SIG-M5 treated with dmso at 0.1 percent for 504 hours (cell line): Measurements from ENCODE around the gene KRTCAP2.
"Not testable (repeated sequence)": the region's sequence is repeated elsewhere in the genome, so short reads cannot be mapped to it uniquely, and the experiment has no call there.

ENCODE experiments used
- DNase-seq: peaks from one replicate; lab custom pipeline; 2025; ENCODE audit not compliant: unreplicated experiment; lab: John Stamatoyannopoulos, UW

Gene KRTCAP2

DNA sequence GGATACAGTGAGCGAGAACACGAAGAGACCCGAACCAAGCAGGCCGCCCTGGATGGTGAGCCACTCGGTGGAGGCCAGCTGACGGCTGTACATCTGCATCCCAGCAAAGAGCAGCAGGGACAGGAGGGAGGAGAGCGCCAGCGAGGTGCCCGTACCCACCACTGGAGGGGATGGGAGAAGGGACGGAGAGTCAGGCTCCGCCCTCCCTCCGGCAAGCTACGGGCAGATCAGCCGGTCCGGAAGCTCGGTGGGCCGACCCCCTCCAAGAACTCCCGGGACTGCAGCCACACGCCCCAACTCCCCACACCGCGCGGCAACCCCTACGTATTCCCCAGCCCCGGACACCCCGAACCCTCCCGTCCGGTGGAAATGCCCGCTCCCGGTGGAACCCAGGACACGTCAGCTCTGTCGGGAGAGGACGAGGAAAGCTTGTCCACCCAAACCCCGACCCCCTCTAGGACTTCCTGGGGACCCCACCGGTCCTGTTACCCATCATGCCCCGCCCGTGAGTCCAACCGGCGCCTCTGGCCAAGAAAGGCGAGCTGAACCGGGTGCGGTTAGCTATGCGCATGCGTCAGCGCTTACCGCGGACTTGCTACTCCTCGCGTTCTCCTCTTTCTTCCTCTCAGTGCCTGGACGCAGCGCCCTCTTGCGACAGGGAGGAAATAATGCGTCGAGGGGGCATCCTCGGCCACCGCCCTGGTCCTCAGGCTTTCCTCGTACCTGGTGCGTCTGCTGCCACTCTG, at the start of gene KRTCAP2:
TSS of gene KRTCAP2 (minus strand) at position 573 of the 746 bp plus-strand sequence. CDS start at position 493, 80 bp downstream.
- DNase-seq: peak; percentile 98

DNA sequence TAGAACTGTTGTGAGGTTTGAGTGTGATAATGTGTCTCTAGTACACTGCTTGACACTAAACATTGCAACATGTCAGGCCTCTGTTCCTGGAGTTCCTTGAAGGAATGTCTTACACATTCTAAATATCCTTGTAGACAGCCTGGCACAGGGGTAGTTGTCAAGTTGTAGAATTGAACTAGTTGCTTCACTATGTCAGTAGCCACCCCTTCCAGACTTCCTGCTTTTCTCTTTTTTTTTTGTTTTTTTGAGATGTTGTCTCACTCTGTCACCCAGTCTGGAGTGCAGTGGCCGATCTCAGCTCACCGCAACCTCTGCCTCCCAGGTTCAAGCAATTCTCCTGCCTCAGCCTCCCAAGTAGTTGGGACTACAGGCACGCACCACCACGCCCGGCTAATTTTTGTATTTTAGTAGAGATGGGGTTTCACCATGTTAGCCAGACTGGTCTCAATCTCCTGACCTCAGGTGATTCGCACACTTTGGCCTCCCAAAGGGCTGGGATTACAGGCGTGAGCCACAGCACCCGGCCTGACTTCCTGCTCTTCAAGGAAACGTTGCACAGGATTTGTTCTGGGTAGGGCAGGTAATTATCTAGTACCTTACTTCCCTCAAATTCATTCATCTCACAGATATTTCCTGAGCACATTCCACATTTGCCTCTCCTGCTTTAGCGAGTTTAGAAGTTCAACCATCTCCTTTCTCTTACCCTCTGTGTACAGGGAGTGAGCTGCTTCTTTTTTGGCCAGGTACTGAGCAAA, 47.3 kb upstream of the KRTCAP2 start:
- not testable (repeated sequence) for DNase-seq

DNA sequence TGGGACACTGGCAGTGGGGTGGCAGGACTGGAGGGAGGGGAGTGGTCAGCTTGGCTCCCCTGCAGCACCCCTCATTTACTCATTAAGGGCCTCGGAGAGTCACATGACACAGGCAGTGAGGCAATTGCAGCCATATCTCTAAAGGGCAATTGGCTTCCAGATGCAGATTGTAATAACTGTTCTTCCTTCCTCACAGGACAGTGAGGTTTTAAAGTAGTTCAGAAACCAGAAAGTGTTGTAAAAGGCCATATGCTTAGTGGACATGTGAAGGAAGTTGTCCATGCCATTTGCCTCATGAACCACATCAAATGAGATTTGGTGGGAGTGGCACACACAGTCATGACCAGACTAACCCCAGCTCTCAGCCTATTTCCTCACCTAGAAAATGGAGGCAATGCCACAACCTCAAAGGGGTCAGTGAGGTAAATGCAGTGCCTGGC, 46.5 kb upstream of the KRTCAP2 start:
- peak; percentile 34 for DNase-seq

DNA sequence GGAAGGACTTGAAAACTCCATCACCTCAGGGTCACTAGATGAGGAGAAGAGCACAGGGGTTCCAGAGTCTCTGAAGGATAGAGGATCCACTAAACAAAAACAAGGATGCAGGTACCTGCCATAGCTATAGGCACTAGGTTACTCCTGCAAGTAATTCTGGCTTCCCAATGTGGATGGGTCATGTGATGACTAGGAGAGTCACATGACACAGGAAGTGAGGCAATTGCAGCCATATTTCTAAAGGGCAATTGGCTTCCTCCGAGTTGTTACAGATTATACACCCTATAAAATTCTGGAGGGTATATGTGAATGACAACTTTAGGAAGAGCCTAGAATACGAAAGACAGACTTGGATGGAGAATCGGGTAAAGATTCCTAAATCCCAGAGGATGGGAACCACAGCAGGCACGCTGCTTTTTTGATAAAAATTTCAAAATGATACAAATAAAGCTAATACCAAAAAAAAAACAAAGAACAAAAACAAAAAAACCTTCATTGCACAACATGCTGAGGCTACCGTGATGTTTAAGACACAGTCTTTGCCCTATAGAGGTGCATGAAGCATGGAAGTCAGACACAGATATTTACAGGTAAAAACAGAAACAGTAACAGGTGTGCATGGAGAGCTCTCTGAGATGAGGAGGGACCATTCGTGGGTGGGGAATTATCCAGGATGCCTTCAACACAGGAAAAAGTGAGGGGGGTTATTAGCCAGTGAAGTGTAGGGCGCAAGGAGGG, 45.9 kb upstream of the KRTCAP2 start:
- DNase-seq: peak; percentile 56

DNA sequence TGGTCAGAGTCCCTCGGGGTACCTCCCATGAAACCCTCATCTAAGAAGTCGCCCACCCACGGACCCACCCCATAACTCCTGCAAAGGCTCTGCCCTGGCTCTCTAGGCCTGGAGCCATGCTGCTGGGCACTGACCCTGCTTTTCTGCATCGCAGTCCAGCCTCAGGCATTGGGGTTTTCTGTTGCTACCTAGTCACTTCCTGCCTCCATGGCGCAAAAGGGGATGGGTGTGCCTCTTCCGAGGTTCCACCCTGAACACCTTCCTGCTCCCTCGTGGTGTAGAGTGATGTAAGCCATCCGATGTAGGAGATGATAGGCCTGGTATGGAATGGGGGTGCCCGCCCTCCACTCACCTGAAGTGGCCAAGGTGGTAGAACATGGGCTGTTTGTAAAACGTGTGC, 41.6 kb upstream of the KRTCAP2 start:
- DNase-seq: not testable (repeated sequence)

DNA sequence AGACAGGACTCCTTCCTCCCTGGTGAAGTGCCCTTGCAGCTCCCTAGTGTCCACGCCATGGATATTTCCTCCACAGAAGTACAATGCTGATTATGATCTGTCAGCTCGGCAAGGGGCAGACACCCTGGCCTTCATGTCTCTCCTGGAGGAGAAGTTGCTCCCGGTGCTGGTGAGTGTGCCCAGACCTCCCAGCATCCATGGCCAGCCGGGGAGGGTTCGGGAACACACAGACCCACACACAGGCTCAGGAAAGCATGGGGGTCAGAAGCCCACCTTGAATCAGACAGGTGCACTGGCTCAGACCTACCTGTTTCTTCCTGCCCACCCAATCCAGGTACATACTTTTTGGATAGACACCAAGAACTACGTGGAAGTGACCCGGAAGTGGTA, 38.9 kb upstream of the KRTCAP2 start:
- DNase-seq: not testable (repeated sequence)

DNA sequence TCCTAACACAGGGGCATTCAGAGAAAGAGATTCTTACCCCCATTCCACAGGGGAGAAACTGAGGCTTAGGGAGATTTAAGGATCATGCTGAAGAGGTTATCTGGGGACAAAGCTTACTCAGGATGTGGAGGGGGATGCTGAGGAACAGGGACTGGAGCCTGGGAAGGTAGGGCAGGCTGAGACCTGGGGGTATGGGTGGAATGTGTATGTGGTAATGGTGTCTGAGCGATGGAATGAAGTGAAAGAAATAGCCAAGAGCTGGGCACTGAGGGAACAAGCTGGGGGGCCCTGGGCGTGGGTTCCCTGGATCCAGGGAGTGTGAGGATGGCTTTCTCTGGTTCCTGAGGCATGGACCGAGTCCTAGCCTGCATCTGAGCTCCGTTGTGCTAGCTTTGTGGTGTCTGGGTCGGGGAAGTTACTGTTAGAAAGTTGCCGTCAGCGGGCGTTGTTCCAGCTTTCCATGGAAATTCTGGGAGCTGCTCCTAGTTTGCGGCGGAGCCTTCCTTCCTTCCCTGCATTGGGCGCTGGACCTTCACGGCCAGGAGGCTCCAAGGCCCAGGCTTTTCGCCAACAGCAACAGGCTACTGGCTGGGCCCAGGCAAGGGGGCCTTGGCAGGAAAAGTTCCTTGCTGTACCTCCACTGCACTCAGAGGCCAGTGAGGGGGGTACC, 38.4 kb upstream of the KRTCAP2 start:
- not testable (repeated sequence) for DNase-seq

DNA sequence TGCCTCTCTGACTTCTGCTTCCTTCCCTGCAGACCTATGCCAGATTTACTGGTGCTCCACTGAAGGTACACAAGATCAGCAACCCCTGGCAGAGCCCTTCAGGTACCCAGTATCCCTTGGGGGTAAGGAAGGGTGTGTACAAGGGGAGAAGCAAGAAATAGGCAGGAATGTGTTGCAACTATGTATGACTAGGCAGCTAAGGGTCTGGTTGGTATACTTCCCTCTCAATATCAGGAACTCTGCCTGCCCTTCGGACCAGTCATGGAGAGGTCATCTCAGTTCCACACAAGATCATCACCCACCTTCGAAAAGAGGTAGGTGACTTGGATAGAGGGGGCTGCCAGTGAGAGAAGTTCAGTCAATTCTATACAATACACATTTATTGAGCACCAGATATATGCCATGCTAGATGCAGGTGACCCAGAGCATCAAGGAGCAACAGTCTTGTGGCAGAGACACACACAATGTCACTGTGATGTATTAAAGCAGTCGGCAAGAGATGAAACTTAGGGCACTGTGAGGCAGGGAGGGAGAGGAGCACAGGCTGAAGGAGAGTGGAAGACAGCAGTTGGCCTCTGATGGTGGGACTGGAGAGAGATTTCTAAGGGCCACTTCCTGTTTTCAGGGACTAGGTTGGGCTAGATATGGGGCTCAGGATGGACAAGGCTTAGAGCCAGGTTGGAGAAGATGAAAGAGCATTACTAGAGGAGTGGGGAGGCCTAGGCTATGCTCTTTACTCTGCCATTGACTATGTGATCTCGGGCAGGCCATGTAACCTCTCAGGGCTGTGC, 37.4 kb upstream of the KRTCAP2 start:
- peak; percentile 82 for DNase-seq

DNA sequence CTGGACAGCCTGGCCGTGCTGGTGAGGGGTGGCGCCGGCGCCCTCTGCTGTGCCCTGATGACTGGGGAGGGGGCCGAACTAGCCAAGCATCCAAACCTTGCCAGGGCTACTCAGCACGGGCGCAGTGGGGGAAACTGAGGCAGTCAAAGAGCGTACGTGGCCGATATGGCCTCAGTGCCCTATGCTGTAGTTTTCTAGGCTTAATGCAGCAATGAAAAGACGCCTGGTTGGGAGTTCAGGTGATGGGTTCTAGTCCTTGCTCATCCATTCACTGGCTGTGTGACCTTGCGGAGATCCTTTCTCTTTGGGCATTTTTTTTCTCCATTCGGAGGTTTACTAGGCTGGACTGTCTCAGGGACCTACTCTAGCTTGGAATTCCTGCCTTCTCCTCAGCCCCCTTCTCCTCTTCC, 36.2 kb upstream of the KRTCAP2 start:
- DNase-seq: no peak

DNA sequence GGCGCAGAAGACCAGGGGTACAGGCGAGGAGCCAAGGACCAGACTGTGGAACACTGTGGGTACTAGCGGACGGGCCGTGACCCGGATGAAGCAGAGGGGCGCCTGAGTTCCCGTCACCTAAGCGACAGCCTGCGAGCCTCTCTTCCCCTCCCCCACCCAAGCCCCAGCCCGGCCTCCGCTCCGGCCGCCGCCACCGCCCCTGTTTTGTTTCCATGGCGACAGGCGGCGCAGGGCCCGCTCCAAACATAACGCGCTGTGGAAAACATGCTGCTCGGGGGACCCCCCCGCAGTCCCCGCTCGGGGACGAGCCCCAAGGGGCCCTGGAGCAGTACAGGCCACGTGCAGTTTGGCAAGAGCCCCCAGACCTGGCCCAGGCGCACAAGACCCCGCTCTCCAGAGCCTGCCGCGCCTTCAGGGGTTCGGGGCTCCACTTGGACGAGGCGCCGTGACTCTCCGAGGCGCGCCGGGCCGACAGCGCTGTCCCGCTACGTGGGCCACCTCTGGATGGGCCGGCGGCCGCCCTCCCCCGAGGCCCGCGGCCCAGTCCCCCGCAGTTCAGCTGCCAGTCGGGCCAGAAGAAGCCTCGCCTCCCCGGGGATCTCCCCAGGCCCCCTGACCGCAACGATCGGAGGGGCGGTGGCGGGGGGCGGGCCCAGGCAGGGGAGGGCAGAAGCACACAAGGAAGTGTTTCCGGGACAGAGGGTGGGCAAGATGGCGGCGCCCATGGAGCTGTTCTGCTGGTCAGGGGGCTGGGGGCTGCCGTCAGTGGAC, 35.6 kb upstream of the KRTCAP2 start, which contains the start of gene MTX1:
TSS of gene MTX1 (plus strand) at position 155 of the 771 bp plus-strand sequence. CDS start at position 265, 110 bp downstream.
- DNase-seq: peak; percentile 87

DNA sequence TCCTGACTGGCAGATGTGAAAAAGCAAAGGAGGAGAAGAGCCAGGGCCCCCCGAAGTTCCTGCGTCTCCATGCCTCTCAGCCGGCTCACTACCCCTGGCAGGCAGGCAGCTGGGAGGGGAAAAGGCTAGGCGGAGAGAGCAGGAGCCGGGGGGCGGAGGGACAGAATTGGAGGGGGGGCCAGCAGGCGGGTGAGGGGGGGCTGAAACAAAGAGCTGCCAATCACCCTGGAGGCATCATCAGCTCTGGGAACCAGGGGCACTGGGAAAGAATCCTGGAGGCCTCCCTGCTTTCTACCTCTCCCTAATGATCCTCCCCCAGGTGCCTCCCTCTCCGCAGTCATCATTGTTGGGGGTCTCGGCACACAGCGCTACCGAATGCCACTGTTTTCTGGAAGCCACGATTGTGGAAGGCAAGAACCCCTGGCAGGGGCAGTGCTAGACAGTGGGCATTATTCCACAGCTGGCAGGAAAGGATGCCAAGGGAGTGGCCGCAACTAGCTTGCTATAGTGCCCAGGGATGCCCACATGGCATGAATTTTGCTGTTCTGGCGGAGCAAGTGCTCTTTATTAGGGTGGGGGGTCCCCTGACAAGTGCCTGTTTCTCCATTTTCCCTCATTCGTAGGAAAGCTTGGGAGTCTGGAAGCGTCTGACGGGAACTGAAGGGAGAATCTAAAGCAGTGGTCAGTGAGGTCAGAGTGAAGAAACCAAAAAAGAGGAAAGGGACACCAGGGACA, 34.9 kb upstream of the KRTCAP2 start, which contains the start of gene THBS3:
TSS of gene THBS3 (minus strand) at position 92 of the 735 bp plus-strand sequence. CDS start at position 71, 21 bp downstream.
- no peak for DNase-seq

DNA sequence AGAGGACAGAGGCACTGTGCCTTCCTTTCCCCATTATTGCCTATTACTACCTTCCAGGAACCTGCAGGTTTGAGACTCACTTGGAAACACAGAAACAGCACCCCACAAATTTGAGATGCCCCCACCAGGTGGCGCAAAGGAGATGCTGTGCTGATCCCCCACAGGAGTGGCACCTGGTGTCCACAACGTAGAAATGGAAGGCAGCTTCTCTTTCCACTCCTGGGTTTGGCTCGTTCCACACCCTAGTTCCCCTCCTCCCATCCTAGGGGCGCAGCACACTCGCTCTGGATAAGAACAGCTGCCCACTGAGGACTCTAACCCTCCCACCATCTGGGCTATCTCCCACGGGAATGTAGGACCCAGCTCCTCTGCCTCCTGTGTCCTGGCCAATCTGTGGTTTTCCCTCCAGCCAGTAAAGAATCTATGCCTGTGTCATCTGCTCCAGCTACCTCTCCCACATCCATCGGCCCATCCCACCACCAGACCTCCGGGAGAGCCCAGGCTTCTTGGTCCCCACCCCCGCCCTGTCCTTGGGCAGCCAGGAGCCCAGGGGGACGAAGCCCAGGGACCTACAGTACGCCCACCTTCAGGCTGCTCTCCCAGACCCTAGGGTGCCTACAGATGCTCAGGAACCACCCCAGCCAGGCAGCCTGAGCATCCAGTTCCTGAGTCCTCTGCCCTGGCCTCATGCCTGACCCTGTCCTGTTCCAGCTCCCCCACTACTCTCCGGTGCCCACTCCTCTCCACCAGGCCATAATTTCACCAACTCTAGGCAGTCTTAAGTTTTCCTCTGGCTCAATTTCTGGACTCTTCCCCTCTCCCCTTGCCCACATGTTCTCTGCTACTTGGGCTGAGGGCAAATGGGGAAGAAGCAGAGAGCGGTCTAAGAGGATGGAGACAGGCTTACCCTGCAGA, 34.0 kb upstream of the KRTCAP2 start:
- peak; percentile 86 for DNase-seq

DNA sequence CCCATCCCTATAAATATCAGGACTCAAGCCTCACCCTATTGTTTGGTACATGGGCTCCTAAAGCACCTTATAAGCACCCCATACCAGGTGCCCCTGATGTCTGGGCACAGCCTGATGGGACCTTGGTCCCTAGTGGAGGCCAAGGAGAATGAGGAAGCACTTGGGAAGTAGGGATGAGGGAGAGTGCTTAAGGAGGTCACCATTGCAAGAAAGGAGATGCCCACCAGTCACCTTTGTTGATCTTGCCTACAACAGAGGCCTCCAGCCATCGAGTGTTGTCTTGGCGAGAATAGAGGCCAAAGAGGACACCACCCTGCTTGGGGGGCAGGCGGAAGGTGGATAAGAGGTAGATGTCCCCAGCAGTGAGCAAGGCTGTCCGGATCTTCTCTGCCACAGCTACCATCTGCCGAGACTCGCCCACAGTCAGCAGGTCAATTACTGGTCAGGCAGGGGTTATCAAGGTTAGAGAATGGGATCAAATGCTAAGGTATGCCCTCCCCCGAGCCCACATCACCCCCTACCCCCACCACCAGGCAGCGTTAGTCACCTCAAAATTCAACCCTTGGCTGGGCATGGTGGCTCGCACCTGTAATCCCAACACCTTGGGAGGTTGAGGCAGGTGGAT, 33.0 kb upstream of the KRTCAP2 start:
- no peak for DNase-seq

DNA sequence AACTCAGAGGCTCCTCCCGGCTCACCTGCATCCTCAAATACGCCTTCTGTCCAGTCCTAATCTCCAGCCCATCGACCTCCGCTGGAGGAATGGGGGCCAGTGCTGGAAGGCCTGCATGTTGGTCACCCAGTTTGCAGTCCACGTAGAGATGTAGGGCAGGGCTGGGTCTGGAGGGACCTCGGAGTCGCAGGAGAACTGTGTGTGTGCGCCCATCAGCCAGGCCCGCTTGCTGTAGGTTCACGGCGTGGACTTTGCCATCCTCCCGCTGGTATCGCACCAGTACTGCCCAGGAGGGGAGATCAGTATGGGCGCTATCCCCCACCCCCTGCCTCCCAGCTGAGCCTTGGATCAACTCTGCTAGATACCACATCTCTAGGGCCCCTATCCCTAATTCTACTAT, 31.9 kb upstream of the KRTCAP2 start:
- DNase-seq: no peak

DNA sequence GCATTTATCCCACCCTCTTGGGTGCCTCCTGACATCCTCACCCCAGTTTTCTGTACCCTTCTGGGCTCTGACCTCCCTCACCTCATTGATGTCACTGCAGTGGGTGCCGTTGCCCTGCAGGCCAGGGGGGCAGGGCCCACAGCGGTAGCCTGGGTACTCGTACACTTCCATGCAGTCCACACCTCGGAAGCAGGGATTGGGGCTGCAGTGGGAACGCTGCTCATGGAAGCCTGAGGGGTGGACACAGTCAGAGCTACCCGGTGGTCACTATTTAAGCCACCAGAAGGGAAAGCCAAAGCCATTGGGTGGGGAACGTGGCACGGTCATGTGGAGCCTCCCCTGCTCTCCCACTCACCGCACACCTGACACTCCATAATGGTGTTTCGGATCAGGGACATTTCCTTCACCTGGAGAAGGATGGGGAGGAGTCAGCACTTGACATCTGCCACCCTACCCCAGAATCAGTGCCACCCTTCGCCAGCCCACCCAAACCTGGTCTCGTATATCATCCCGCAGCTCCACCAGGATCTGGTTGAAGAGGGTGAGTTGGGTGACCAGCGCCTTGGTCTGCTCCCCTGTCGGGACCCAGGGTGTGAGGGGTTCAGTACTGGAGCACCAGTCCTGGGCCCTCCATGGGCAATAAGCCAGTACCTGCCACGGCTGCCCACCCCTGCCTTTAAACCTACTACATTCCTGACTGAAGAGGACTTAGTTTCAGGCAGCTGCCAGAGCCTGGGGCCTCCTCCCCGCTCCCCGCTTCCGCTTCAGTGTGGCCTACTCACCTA, 29.8 kb upstream of the KRTCAP2 start:
- DNase-seq: no peak

DNA sequence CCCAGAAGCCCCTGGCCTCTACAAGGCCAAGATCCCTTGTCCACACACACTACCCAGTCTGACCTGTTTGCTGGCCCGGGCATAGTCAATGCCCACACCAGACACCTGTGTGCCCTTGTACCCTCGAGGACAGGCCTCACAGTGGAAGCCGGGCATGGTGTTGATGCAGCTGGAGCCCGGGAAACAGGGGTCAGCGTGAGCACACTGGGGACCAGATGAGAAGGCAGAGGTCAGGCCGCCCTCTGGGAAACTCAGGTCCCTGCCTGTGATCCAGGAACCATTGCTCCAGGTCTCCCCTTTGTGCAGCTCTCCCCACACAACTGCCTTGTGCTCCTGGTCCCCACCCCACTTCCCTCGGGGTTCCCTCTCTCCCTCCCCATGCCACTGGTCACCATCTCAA, 29.1 kb upstream of the KRTCAP2 start:
- no peak for DNase-seq
